ENCODE measurements around the gene ADRA2B. TPM values are rescaled to one million over a fixed set of nuclear protein-coding genes. Genes with fewer than 3 reads are reported as not detected.

The ADRA2B gene
- total RNA-seq, 1 donor: under 0.01 TPM

- Histone ChIP-seq H3K4me3 (ENCODE audit: insufficient read depth, low read length) (no peak overlapping the region), H3K9me3 (ENCODE audit: low read depth, low read length) (peaks cover 5% of the 10 kb centered on the region), H2AFZ (ENCODE audit: low read length) (no peak overlapping the region), H3K27ac (ENCODE audit: low read depth, low read length) (no peak overlapping the region), H3K79me2 (ENCODE audit: insufficient read depth, low read length) (no peaks in the 10 kb centered on the region), H3K4me2 (ENCODE audit: insufficient read depth, low read length) (no peak overlapping the region), H3K4me1 (ENCODE audit: insufficient read depth, low read length) (no peaks in the 10 kb centered on the region), H3K36me3 (ENCODE audit: insufficient read depth, low read length) (no peaks in the 10 kb centered on the region), H3K27me3 (ENCODE audit: insufficient read depth, low read length) (peaks cover 9% of the 10 kb centered on the region), H4K20me1 (ENCODE audit: insufficient read depth, low read length) (no peaks in the 10 kb centered on the region)
- DNase-seq (ENCODE audit: insufficient read length, low spot score, missing footprints): peak; percentile 51
- TF ChIP-seq, protein P1, sequence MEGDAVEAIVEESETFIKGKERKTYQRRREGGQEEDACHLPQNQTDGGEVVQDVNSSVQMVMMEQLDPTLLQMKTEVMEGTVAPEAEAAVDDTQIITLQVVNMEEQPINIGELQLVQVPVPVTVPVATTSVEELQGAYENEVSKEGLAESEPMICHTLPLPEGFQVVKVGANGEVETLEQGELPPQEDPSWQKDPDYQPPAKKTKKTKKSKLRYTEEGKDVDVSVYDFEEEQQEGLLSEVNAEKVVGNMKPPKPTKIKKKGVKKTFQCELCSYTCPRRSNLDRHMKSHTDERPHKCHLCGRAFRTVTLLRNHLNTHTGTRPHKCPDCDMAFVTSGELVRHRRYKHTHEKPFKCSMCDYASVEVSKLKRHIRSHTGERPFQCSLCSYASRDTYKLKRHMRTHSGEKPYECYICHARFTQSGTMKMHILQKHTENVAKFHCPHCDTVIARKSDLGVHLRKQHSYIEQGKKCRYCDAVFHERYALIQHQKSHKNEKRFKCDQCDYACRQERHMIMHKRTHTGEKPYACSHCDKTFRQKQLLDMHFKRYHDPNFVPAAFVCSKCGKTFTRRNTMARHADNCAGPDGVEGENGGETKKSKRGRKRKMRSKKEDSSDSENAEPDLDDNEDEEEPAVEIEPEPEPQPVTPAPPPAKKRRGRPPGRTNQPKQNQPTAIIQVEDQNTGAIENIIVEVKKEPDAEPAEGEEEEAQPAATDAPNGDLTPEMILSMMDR (IDR thresholded peaks at IDR 0.05; ENCODE audit: extremely low read depth, low read depth, low read length): no peak
Observed at GRCh38 chr2:96105994-96106715, 10.2 kb downstream of the ADRA2B start.

DNA sequence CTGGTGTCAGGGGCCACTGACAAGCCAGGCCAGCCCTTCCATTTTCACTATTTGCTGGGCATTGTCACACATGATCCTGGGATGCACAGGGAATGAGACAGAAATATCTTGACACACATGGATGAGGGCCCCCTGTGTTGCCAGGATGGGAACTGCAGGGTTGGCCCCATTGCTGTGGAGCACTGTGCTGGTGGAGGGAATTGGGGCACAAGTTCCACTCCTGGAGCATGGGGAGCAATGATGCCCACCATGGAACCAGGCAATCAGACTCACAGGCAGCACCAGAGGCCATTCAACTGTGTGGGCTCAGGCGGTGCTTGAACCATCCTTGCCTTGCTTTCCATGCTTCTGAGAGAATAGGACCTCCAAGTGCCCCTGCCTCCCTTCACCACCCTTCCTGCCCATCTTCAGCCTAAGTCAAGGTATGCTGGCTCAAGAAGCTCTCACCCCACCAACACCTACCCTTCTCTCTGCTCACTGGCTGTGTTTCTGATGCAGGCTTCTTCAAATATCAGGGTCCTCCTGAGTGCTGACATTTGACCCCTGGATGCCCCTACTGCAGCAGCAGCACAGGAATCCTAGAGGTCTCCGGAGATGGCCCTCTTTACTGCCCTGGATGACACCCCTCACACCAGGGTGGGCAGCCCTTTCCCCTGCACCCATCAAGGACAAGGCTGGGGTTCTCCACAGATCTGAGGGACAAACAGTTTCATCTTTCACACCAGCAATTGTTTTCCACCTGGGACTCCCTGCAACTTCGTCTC lies 11.0 kb downstream of the ADRA2B start:
- DNase-seq (ENCODE audit: insufficient read length, low spot score, missing footprints): peak; percentile 65
- TF ChIP-seq, protein P1 (IDR thresholded peaks at IDR 0.05; ENCODE audit: extremely low read depth, low read depth, low read length): no peak
- no peaks in the 10 kb centered on the region for H3K36me3 ChIP-seq (ENCODE audit: insufficient read depth, low read length)
- H3K4me3 ChIP-seq (ENCODE audit: insufficient read depth, low read length): no peak overlapping the region
- H3K4me1 ChIP-seq (ENCODE audit: insufficient read depth, low read length): no peaks in the 10 kb centered on the region
- no peak overlapping the region for H3K4me2 ChIP-seq (ENCODE audit: insufficient read depth, low read length)
- no peaks in the 10 kb centered on the region for H4K20me1 ChIP-seq (ENCODE audit: insufficient read depth, low read length)
- no peak overlapping the region for H3K27ac ChIP-seq (ENCODE audit: low read depth, low read length)
- H3K9me3 ChIP-seq (ENCODE audit: low read depth, low read length): peaks cover 5% of the 10 kb centered on the region
- no peaks in the 10 kb centered on the region for H3K79me2 ChIP-seq (ENCODE audit: insufficient read depth, low read length)
- no peak overlapping the region for H2AFZ ChIP-seq (ENCODE audit: low read length)
- H3K27me3 ChIP-seq (ENCODE audit: insufficient read depth, low read length): peaks cover 9% of the 10 kb centered on the region

- Histone ChIP-seq H3K79me2 (ENCODE audit: insufficient read depth, low read length) (no peaks in the 10 kb centered on the region), H3K4me3 (ENCODE audit: insufficient read depth, low read length) (no peak overlapping the region), H3K4me1 (ENCODE audit: insufficient read depth, low read length) (no peaks in the 10 kb centered on the region), H3K36me3 (ENCODE audit: insufficient read depth, low read length) (no peaks in the 10 kb centered on the region), H3K27me3 (ENCODE audit: insufficient read depth, low read length) (peaks cover 9% of the 10 kb centered on the region), H3K4me2 (ENCODE audit: insufficient read depth, low read length) (no peak overlapping the region), H3K27ac (ENCODE audit: low read depth, low read length) (no peak overlapping the region), H3K9me3 (ENCODE audit: low read depth, low read length) (peaks cover 5% of the 10 kb centered on the region), H4K20me1 (ENCODE audit: insufficient read depth, low read length) (no peaks in the 10 kb centered on the region), H2AFZ (ENCODE audit: low read length) (no peak overlapping the region)
- TF ChIP-seq, protein P1 (IDR thresholded peaks at IDR 0.05; ENCODE audit: extremely low read depth, low read depth, low read length): no peak
- peak; percentile 48 for DNase-seq (ENCODE audit: insufficient read length, low spot score, missing footprints)
Observed at GRCh38 chr2:96104487-96104861, 11.9 kb downstream of the ADRA2B start.

Data from osteoblast (primary cell).